Measurements from ENCODE around the gene LAMC1.

DNA sequence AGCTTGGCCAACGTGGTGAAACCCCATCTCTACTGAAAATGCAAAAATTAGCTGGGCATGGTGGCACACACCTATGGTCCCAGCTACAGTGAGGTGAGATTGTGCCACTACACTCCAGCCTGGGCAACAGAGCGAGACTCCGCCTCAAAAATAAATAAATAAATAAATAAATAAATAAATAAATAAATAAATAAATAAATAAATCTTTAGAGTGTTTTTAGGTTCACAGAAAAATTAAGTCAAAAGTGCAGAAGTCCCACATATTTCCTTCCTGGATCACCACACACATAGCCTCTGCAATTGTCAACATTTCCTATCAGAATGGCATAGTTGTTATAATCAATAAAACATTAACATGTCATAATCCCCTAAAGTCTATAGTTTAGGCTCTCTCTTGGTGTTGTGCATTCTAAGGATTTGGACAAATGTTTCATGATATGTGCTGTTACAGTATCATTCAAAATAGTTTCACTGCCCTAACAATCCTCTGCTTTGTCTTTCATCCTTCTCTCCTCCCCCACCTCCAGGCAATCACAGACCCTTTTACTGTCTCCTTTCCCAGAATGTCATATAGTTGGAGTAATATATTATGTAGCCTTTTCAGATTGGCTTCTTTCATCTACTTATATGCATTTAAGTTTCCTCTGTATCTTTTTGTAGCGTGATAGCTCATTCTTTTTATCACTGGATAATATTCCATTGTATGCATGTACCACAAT lies 58.3 kb downstream of the LAMC1 start:
- TF ChIP-seq, protein P1, sequence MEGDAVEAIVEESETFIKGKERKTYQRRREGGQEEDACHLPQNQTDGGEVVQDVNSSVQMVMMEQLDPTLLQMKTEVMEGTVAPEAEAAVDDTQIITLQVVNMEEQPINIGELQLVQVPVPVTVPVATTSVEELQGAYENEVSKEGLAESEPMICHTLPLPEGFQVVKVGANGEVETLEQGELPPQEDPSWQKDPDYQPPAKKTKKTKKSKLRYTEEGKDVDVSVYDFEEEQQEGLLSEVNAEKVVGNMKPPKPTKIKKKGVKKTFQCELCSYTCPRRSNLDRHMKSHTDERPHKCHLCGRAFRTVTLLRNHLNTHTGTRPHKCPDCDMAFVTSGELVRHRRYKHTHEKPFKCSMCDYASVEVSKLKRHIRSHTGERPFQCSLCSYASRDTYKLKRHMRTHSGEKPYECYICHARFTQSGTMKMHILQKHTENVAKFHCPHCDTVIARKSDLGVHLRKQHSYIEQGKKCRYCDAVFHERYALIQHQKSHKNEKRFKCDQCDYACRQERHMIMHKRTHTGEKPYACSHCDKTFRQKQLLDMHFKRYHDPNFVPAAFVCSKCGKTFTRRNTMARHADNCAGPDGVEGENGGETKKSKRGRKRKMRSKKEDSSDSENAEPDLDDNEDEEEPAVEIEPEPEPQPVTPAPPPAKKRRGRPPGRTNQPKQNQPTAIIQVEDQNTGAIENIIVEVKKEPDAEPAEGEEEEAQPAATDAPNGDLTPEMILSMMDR (IDR thresholded peaks at IDR 0.05): no peak
- TF ChIP-seq POLR2A (IDR thresholded peaks at IDR 0.05): no peak

All from uterus (tissue), 2 donors.